H1 (cell line): ENCODE data around the gene DNAL4.

Source experiments
- BACH1 ChIP-seq: IDR thresholded peaks from 2 replicates; pipeline ENCODE4 v1.6.1; 2012; ENCODE audit warnings: low read length, improper control_type of control experiment
- BRCA1 ChIP-seq: IDR thresholded peaks from 2 replicates; pipeline ENCODE4 v1.6.1; 2012; ENCODE audit warnings: low read depth, low read length, improper control_type of control experiment
- CREB1 ChIP-seq: IDR thresholded peaks from 2 replicates; pipeline ENCODE4 v1.6.1; 2012; ENCODE audit warnings: inconsistent platforms
- EZH2 ChIP-seq: fragments of 200-600 bp; sonication (generic); IDR thresholded peaks from 2 replicates; pipeline ENCODE4 v1.7.1; 2012; ENCODE audit warnings: low read depth, mild to moderate bottlenecking, moderate library complexity, low read length, inconsistent platforms; ENCODE audit not compliant: severe bottlenecking
- JUND ChIP-seq: IDR thresholded peaks from 2 replicates; pipeline ENCODE4 v1.6.1; 2011; ENCODE audit warnings: mild to moderate bottlenecking, improper control_type of control experiment, low read length
- POLR2A ChIP-seq, 2 experiments: IDR thresholded peaks; 1 replicate in 1 of 2; 2 replicates in 1 of 2; pipeline ENCODE4 v1.6.1; 2011; ENCODE audit warnings: low read depth in 2 of 2, low read length in 2 of 2, mild to moderate bottlenecking in 2 of 2; ENCODE audit errors: control extremely low read depth in 1 of 2
- SIX5 ChIP-seq: IDR thresholded peaks from 2 replicates; pipeline ENCODE4 v1.6.1; 2011; ENCODE audit warnings: mild to moderate bottlenecking, low read depth, low read length
- SRF ChIP-seq: IDR thresholded peaks from 2 replicates; pipeline ENCODE4 v1.6.1; 2011; ENCODE audit warnings: mild to moderate bottlenecking, low read depth, low read length, moderate library complexity
- TF ChIP-seq, protein P1 (sequence below), 3 experiments: IDR thresholded peaks; 1 replicate in 2 of 3; 2 replicates in 1 of 3; pipeline versions ENCODE4 v1.5.1 to v1.6.1; 2011; ENCODE audit warnings: low read length in 3 of 3, mild to moderate bottlenecking in 3 of 3, inconsistent platforms in 2 of 3, low read depth in 1 of 3, moderate library complexity in 1 of 3; ENCODE audit not compliant: insufficient read depth in 1 of 3; ENCODE audit errors: control extremely low read depth in 1 of 3

DNA sequence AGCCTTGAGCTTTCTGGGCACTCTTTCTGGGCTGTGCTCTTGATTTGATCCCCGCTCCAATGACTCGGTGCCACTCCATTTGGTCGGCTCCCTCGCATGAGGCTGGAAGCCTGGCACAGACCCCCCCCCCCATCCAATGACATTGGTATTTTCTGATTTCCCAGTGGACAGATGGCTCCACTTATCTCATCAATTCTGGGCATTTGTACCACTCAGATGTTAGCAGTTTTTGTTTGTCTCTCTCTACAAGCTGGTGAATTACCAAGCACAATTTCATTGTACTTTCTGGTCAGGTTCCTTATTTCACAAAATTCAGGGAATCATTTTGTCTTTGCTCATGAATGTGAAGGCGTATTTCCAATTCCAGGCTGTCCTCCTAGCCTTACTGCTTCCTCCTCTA lies 9.1 kb downstream of the DNAL4 start:
- TF ChIP-seq, protein P1, sequence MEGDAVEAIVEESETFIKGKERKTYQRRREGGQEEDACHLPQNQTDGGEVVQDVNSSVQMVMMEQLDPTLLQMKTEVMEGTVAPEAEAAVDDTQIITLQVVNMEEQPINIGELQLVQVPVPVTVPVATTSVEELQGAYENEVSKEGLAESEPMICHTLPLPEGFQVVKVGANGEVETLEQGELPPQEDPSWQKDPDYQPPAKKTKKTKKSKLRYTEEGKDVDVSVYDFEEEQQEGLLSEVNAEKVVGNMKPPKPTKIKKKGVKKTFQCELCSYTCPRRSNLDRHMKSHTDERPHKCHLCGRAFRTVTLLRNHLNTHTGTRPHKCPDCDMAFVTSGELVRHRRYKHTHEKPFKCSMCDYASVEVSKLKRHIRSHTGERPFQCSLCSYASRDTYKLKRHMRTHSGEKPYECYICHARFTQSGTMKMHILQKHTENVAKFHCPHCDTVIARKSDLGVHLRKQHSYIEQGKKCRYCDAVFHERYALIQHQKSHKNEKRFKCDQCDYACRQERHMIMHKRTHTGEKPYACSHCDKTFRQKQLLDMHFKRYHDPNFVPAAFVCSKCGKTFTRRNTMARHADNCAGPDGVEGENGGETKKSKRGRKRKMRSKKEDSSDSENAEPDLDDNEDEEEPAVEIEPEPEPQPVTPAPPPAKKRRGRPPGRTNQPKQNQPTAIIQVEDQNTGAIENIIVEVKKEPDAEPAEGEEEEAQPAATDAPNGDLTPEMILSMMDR (IDR thresholded peaks at IDR 0.05; ENCODE audit: control extremely low read depth in 1 of 3, insufficient read depth in 1 of 3, low read depth in 1 of 3, low read length in 3 of 3): no peak
- TF ChIP-seq BACH1 (no peak), EZH2 (no peak), SIX5 (no peak), BRCA1 (no peak), SRF (no peak), CREB1 (no peak), JUND (no peak), POLR2A (IDR thresholded peaks at IDR 0.05; ENCODE audit: control extremely low read depth in 1 of 2, low read depth in 2 of 2, low read length in 2 of 2) (no peak)
